ENCODE data around the gene ASCC1. TPM values are rescaled to one million over a fixed set of nuclear protein-coding genes. Genes with fewer than 3 reads are reported as not detected.
"Not testable (repeated sequence)": the region's sequence is repeated elsewhere in the genome, so short reads cannot be mapped to it uniquely, and the experiment has no call there.

The ASCC1 gene
- total and polyA plus RNA-seq, 7 donors = 15.3 to 53.7 (median 21.5) TPM

DNA sequence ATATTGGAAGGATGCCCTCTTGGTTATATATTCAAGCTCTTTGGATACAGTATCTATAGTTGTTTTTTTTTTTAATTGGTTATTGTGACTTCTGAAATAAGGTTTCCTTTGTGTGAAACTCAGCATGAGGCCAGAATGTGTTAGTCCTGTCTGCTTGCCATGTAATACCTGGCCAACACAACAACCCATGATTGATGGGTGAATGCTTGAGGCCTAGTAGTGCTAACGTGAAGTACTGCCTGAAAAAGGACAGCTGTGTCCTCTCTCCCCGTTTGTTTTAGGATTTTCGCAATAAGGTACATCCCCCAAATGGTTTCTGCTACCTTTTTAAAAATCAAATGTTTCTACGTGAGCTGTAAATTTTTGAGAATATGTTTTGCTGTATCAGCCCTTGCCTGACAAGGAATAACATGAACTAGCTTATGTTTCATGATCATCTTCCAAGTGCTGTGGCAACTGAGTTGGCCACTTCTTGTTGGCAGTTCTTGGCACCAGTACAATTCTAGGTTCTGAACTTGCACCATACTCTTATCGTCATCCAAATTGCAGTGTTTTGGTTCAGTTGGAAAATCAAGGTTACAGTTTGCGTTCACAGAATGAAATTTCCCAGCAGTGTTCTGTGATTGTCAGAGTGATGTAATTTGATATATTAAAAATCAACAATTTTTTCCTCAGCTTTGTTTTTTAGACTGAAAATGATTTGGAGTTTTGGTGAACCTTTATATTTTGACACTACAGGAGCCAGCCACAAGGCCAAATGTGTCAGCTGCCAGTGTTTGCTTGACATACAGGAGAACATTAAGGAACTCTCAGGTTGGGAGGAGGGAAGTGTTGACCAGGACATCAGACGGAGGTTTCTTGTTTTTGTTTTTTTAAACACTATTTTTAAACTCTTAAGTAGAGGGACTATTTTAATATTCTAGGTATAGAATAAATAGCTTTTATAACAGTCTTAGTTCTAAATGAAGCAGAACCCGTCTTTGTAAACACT lies 13.5 kb upstream of the ASCC1 start:
- 80% methylated on average over 8 of the region's 8 CpGs for WGBS, 2 donors
- Histone ChIP-seq H3K36me3 (peaks cover 7 to 61% (median 20%) of the 10 kb centered on the region in 4 donors), H3K27me3 (no peaks in the 10 kb centered on the region), H3K27ac (peak overlapping the region; percentile 32 to 64 (median 62)), H3K4me1 (peaks cover 0 to 28% (median 14%) of the 10 kb centered on the region in 4 donors), H3K9me3 (no peaks in the 10 kb centered on the region), H3K4me3 (no peak overlapping the region)
- TF ChIP-seq CTCF (IDR thresholded peaks at IDR 0.05) = no peak
- no peak for TF ChIP-seq POLR2A (IDR thresholded peaks at IDR 0.05)
- TF ChIP-seq POLR2AphosphoS5 (IDR thresholded peaks at IDR 0.05) = peak; percentile 30 to 72 (median 40)
- intact Hi-C loops (cut with DNase I) = no loop called here
- DNase-seq = peak; percentile 74

- 78 to 79% methylated on average over 2 of the region's 2 CpGs for WGBS, 2 donors
- no peak for DNase-seq
- H3K9me3 ChIP-seq = no peaks in the 10 kb centered on the region
- peaks cover 0 to 29% (median 23%) of the 10 kb centered on the region in 4 donors for H3K4me1 ChIP-seq
- TF ChIP-seq POLR2AphosphoS5 (IDR thresholded peaks at IDR 0.05) = no peak
- TF ChIP-seq CTCF (IDR thresholded peaks at IDR 0.05) = no peak
- no peak overlapping the region for H3K4me3 ChIP-seq
- H3K36me3 ChIP-seq = peaks cover 4 to 57% (median 10%) of the 10 kb centered on the region in 4 donors
- H3K27ac ChIP-seq = peak overlapping the region; percentile 49 to 64 (median 62)
- no peaks in the 10 kb centered on the region for H3K27me3 ChIP-seq
- intact Hi-C loops (cut with DNase I) = no loop called here
Measured at GRCh38 chr10:72228318-72228751, 12.3 kb upstream of the ASCC1 start.

DNA sequence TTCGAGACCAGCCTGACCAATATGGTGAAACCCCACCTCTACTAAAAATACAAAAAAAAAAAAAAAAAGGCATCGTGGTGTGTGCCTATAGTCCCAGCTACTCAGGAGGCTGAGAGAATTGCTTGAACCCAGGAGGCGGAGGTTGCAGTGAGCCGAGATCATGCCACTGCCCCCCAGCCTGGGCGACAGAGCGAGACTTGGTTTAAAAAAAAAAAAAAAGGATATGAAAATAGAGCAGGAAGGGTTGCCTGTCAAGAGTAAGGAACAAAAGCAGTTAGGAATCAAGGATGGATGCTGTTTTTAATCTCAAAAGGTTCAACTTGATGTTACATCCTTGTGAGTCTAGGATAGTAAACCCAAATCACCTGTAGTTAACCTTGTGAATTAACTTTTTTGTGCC lies 11.8 kb upstream of the ASCC1 start:
- no peaks in the 10 kb centered on the region for H3K27me3 ChIP-seq
- peak; percentile 13 for DNase-seq
- TF ChIP-seq EP300 (IDR thresholded peaks at IDR 0.05) (no peak), POLR2A (IDR thresholded peaks at IDR 0.05) (no peak), POLR2AphosphoS5 (IDR thresholded peaks at IDR 0.05) (no peak), CTCF (IDR thresholded peaks at IDR 0.05) (no peak)
- peaks cover 0 to 33% (median 28%) of the 10 kb centered on the region in 4 donors for H3K4me1 ChIP-seq
- no peak overlapping the region for H3K4me3 ChIP-seq
- peaks cover 0 to 52% (median 8%) of the 10 kb centered on the region in 4 donors for H3K36me3 ChIP-seq
- 82 to 91% methylated on average over 6 of the region's 6 CpGs for WGBS, 2 donors
- peak overlapping the region; percentile 49 to 64 (median 62) for H3K27ac ChIP-seq
- H3K9me3 ChIP-seq = no peaks in the 10 kb centered on the region
- intact Hi-C loops (cut with DNase I) = no loop called here

GRCh38 chr10:72226418-72227027 lies 10.4 kb upstream of the ASCC1 start:
- DNase-seq = peak; percentile 29
- Histone ChIP-seq H3K4me1 (peaks cover 0 to 41% (median 35%) of the 10 kb centered on the region in 4 donors), H3K9me3 (no peaks in the 10 kb centered on the region), H3K27me3 (no peaks in the 10 kb centered on the region), H3K27ac (peak overlapping the region in 1 of 4 donors; percentile 11), H3K4me3 (no peak overlapping the region), H3K36me3 (peaks cover 0 to 41% (median 7%) of the 10 kb centered on the region in 4 donors)
- intact Hi-C loops (cut with DNase I) = no loop called here
- WGBS, 2 donors = 73 to 87% methylated on average over 6 of the region's 6 CpGs
- TF ChIP-seq CTCF (IDR thresholded peaks at IDR 0.05) (no peak), POLR2AphosphoS5 (IDR thresholded peaks at IDR 0.05) (no peak), EP300 (IDR thresholded peaks at IDR 0.05) (no peak), POLR2A (IDR thresholded peaks at IDR 0.05) (no peak)

GRCh38 chr10:72224191-72224590 lies 8.1 kb upstream of the ASCC1 start:
- H3K4me3 ChIP-seq = not testable (repeated sequence)

More at GRCh38 chr10:72224191-72224590, 8.1 kb upstream of the ASCC1 start:
- intact Hi-C loops (cut with DNase I); H3K9me3 ChIP-seq; H3K27me3 ChIP-seq: not testable (repeated sequence)
- DNase-seq = peak; percentile 43
- H3K27ac ChIP-seq = peak overlapping the region; percentile 68 to 76 (median 72)
- peaks cover 0 to 45% (median 36%) of the 10 kb centered on the region in 4 donors for H3K4me1 ChIP-seq
- peaks cover 0 to 36% (median 4%) of the 10 kb centered on the region in 4 donors for H3K36me3 ChIP-seq
- 93 to 94% methylated on average over 6 of the region's 6 CpGs for WGBS, 2 donors

Data from sigmoid colon (tissue), 7 donors.